Measurements from ENCODE around the gene ASTN2. TPM values are rescaled to one million over a fixed set of nuclear protein-coding genes. Genes with fewer than 3 reads are reported as not detected.
A peak's percentile ranks its signal among the peaks of the same experiment; 100 is the strongest.

The ASTN2 gene
- total and polyA plus RNA-seq, 2 donors: 3.1 to 10.2 TPM

GRCh38 chr9:116877072-116877471 lies 537.8 kb downstream of the ASTN2 start:
- Histone ChIP-seq H3K4me3 (ENCODE audit: low read depth, low read length) (no peak overlapping the region), H3K4me1 (ENCODE audit: insufficient read depth) (no peaks in the 10 kb centered on the region), H3K36me3 (ENCODE audit: insufficient read depth) (no peaks in the 10 kb centered on the region), H3K27ac (ENCODE audit: low read depth) (no peak overlapping the region)
- WGBS: 80% methylated on average over 3 of the region's 3 CpGs
- DNase-seq (ENCODE audit: extremely low spot score): no peak

DNA sequence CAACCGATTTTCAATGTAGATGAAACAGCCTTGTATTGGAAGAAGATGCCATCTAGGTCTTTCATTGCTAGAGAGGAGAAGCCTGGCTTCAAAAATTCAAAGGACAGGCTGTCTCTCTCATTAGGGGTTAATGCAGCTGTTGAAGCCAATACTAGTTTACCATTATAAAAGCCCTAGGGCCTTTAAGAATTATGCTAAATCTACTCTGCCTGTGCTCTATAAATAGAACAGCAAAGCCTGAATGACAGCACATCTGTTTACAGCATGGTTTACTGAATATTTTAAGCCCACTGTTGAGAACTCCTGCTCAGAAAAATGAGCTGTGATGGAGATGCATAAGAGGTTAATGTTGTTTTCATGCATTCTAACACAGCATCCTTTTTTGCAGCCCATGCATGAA lies 539.3 kb downstream of the ASTN2 start:
- Histone ChIP-seq H3K4me1 (ENCODE audit: insufficient read depth) (no peaks in the 10 kb centered on the region), H3K27ac (ENCODE audit: low read depth) (no peak overlapping the region), H3K4me3 (ENCODE audit: low read depth, low read length) (no peak overlapping the region), H3K36me3 (ENCODE audit: insufficient read depth) (no peaks in the 10 kb centered on the region)
- no peak for DNase-seq (ENCODE audit: extremely low spot score)
- WGBS: 68% methylated on average over 1 of the region's 1 CpG

DNA sequence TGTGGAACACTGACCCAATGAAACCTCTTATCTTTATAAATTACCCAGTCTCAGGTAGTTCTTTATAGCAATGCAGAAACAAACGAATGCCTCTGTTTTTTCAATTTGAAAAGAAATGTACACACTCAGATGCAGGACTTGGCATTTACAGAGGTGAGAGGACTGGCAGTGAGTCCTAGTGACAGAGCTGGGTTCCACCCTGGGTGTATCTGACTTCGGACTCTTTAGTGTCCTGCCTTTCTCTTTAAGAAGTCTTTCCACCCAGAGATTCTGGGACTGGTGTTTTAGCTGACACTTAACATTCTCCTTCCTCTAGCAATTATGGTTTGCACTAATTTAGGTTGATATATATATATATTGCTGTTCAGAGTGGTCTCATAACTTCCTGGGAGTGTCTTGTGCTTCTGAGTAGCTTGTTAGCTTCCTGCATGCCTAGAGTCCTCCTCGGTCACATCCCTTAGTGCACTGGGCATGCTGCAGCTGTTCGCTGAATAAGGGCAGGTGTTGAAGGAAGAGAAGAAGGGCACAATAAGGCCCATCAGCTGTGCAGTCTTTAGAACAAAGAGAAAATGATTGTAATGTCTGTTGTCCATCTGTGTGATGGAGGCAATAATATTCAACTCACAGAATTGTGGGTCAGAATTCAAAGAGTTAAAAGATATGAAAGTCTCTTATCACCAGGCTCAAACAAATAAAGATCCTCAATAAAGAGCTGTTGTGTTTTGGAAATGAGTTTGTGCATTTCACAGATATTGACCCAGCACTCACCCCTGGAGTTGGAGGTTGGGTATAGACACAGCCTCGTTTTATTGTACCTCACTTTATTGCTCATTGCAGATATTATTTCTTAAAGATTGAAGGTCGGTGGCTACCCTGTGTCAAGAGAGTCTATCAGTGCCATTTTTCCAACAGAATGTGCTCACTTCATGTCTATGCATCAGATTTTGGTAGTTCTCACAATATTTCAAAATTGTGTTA lies 540.6 kb downstream of the ASTN2 start:
- Histone ChIP-seq H3K4me3 (ENCODE audit: low read depth, low read length) (no peak overlapping the region), H3K36me3 (ENCODE audit: insufficient read depth) (no peaks in the 10 kb centered on the region), H3K27ac (ENCODE audit: low read depth) (no peak overlapping the region), H3K4me1 (ENCODE audit: insufficient read depth) (no peaks in the 10 kb centered on the region)
- WGBS: 68% methylated on average over 6 of the region's 6 CpGs
- no peak for DNase-seq (ENCODE audit: extremely low spot score)

DNA sequence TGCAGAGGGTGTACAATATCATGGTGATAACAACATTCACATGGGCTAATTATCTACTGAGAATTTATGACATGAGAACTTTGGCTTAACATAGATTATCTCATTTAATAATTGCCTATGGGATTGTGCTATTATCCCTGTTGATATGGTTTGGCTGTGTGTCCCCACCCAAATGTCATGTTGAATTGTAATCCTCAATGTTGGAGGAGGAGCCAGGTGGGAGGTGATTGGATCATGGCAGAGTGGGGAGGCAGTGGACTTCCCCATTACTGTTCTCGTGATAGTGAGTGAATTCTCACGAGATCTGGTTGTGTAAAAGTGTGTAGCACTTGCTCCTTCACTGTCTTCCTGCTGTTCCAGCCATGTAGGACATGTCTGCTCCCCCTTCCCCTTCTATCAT lies 541.4 kb downstream of the ASTN2 start:
- H3K36me3 ChIP-seq (ENCODE audit: insufficient read depth): no peaks in the 10 kb centered on the region
- no peak for DNase-seq (ENCODE audit: extremely low spot score)
- H3K27ac ChIP-seq (ENCODE audit: low read depth): no peak overlapping the region
- WGBS: 67% methylated on average over 2 of the region's 2 CpGs
- no peak overlapping the region for H3K4me3 ChIP-seq (ENCODE audit: low read depth, low read length)
- no peaks in the 10 kb centered on the region for H3K4me1 ChIP-seq (ENCODE audit: insufficient read depth)

DNA sequence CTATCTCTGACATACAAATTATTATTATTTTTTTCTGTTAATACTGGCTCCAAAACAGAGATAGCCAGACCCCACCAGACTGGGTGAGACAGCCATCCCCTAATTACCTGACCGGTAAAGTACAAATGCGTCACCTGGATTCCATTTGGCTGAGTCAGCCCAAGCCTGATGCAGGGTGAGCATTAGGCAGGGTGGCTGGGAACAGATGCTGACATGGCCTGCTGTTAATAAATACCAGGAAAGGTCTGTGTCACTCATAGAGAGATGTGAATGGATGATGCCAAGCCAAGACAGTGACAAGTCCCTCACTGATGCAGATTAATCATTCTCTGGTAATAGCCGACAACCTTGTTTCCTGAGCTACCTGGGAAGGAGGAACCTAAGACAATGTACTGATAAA lies 544.3 kb downstream of the ASTN2 start:
- Histone ChIP-seq H3K36me3 (ENCODE audit: insufficient read depth) (no peaks in the 10 kb centered on the region), H3K4me3 (ENCODE audit: low read depth, low read length) (no peak overlapping the region), H3K27ac (ENCODE audit: low read depth) (no peak overlapping the region), H3K4me1 (ENCODE audit: insufficient read depth) (no peaks in the 10 kb centered on the region)
- WGBS: 74% methylated on average over 3 of the region's 3 CpGs
- peak; percentile 14 for DNase-seq (ENCODE audit: extremely low spot score)

GRCh38 chr9:116868201-116868600 lies 546.7 kb downstream of the ASTN2 start:
- Histone ChIP-seq H3K27ac (ENCODE audit: low read depth) (no peak overlapping the region), H3K36me3 (ENCODE audit: insufficient read depth) (no peaks in the 10 kb centered on the region), H3K4me1 (ENCODE audit: insufficient read depth) (no peaks in the 10 kb centered on the region), H3K4me3 (ENCODE audit: low read depth, low read length) (no peak overlapping the region)
- no peak for DNase-seq (ENCODE audit: extremely low spot score)
- 60% methylated on average over 3 of the region's 3 CpGs for WGBS

DNA sequence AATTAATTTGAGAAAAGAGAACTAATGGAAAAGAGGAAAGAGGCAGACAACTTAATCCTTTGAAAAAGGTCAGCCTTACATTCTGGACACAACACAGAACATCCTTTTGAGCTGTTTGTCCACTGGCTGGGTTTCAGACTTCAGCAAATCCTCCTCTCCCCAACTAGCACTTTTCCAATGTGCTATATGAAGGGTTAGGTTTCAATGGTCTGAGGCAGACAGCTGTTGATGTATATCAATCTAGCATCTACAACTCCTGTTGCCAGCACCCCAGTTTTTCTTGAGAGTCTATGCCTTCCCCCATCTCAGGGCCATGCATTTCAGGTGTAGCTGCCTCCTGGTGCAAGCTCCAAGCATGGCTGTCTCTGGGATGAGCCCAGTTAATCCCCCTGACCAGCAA lies 553.5 kb downstream of the ASTN2 start:
- H3K36me3 ChIP-seq (ENCODE audit: insufficient read depth): no peaks in the 10 kb centered on the region

DNA sequence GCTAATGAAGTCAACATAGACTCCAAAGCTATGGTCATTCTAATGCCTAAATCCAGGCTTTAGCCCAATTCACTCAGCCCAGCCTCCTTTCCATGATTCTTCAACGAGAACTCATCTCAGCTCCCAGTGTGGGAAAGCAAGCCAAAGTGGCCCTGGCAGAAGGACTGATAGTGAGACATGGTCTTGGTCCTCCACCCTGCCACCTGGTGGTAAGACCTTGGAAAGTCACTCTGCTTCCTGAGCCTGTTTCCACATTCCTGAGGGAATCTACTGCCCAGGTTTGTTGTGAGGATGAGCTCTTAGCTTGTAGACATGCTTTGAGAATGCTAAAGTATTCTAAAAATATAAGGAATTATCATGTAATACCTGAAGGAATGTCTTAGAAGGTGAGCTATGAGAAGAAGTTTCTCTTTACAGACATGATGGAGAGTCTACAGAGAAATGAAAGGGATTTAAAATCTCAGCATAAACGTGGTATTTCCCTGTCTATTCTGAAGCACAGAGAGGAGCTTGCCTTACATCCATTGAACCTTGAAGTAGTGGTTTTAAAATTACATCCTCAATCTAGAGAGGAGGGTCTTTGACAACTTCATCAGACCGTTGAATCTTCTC lies 554.2 kb downstream of the ASTN2 start:
- no peak for DNase-seq (ENCODE audit: extremely low spot score)
- Histone ChIP-seq H3K27ac (ENCODE audit: low read depth) (no peak overlapping the region), H3K4me1 (ENCODE audit: insufficient read depth) (peaks cover 1% of the 10 kb centered on the region), H3K4me3 (ENCODE audit: low read depth, low read length) (no peak overlapping the region), H3K36me3 (ENCODE audit: insufficient read depth) (no peaks in the 10 kb centered on the region)
- WGBS: 38% methylated on average over 3 of the region's 3 CpGs

More for the DNA sequence above, 553.5 kb downstream of the ASTN2 start:
- peaks cover 1% of the 10 kb centered on the region for H3K4me1 ChIP-seq (ENCODE audit: insufficient read depth)
- H3K27ac ChIP-seq (ENCODE audit: low read depth): no peak overlapping the region
- H3K4me3 ChIP-seq (ENCODE audit: low read depth, low read length): no peak overlapping the region
- no peak for DNase-seq (ENCODE audit: extremely low spot score)

DNA sequence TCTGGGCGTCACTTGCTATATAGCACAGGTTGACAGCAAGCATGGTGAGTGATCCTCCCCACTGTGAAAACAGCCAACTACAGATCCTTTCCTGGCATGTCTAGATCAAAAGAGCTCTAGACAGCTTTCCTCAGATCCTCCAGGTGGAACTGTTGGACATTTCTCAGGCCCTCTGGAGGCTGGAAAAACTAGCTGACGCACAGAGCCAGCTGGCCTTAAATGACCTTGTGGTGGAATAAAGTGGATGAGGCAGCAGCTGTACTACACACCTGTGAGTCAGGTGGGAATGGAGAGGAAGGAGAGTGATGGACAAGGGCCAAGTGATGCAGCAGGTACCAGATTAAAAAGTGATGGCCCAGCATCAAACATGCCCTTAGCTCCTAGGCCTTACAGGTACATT lies 555.1 kb downstream of the ASTN2 start:
- H3K27ac ChIP-seq (ENCODE audit: low read depth): no peak overlapping the region
- peaks cover 1% of the 10 kb centered on the region for H3K4me1 ChIP-seq (ENCODE audit: insufficient read depth)
- no peak for DNase-seq (ENCODE audit: extremely low spot score)
- H3K36me3 ChIP-seq (ENCODE audit: insufficient read depth): no peaks in the 10 kb centered on the region
- H3K4me3 ChIP-seq (ENCODE audit: low read depth, low read length): no peak overlapping the region
- 92% methylated on average over 2 of the region's 2 CpGs for WGBS

DNA sequence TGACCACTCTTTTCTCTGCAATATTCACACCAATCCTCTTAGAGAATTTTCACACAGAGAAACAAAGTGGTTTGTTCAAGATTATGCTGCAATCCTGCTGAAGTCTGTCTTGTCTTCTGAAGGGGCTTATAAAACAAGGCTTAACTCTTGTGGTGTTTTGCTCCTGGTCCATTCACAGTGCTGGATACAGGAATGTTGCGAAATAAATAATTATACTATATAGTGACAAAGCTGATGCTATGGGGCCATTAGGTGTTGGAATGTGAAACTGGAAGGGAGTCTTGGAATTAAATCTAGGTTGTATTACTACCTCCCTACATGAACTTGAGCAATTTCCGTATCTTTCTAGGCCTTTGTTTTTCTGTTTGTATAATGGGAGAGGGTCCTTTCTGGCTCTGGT lies 557.5 kb downstream of the ASTN2 start:
- 93% methylated on average over 2 of the region's 2 CpGs for WGBS
- no peak for DNase-seq (ENCODE audit: extremely low spot score)
- no peak overlapping the region for H3K4me3 ChIP-seq (ENCODE audit: low read depth, low read length)
- no peaks in the 10 kb centered on the region for H3K36me3 ChIP-seq (ENCODE audit: insufficient read depth)
- H3K27ac ChIP-seq (ENCODE audit: low read depth): no peak overlapping the region
- H3K4me1 ChIP-seq (ENCODE audit: insufficient read depth): peaks cover 1% of the 10 kb centered on the region

DNA sequence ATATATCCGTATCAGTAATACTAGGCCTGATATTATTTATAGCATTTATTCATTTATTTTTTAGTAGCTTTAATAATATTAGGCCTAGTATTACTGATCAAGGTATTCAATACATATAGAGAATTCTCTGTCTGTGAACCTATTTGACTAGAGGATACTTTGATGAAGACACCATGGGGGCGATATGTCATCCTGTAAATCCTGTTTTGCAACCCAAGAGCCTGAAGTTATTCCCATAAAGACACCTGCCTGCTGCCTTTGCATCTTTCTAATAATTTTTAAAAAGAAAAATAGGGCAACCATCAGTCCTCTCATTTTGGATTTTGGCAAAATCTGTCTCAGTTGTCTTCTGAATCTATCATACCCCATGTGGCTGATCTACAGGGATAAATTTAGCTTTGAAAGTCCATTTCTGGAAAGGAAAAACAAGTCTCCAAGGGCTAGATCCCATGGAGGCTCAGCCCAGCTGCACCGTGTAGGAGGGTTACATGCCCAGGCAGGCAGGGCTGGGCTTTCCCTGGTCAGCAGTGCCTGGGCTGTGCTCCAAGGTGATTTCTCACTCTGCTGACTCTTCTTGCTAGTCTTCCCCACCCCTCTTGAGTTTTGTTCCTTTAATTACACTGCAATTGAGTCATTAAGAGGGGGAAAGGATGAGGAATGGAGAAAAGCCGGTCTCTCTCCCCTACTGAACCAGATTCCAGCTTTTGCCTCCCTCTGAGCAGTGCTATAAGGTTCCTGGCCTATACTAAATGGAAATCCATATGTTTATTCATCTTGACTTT lies 558.8 kb downstream of the ASTN2 start:
- H3K4me1 ChIP-seq (ENCODE audit: insufficient read depth): peaks cover 1% of the 10 kb centered on the region
- no peaks in the 10 kb centered on the region for H3K36me3 ChIP-seq (ENCODE audit: insufficient read depth)
- no peak overlapping the region for H3K4me3 ChIP-seq (ENCODE audit: low read depth, low read length)
- 49% methylated on average over 4 of the region's 4 CpGs for WGBS
- H3K27ac ChIP-seq (ENCODE audit: low read depth): no peak overlapping the region
- DNase-seq (ENCODE audit: extremely low spot score): peak; percentile 18

DNA sequence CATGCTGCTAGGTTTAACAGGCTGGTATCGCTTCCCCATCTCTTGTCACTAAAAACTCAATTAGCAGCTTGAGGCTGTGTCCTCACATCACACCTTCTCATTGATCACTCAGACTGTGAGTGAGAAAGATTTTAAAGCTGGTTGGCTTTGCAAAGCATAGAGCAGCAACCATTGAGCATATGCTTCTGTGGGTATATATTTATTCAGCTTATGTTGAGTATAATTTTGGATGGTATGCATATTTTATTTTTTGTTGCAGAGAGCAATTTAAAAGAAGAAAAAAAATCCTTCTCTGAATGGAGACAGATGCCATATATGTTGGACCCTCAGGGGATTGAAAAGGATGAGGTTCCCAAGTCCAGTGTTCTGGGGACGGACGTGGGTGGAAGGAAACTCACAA lies 565.1 kb downstream of the ASTN2 start:
- 86% methylated on average over 3 of the region's 3 CpGs for WGBS
- H3K36me3 ChIP-seq (ENCODE audit: insufficient read depth): no peaks in the 10 kb centered on the region
- no peaks in the 10 kb centered on the region for H3K4me1 ChIP-seq (ENCODE audit: insufficient read depth)
- DNase-seq (ENCODE audit: extremely low spot score): no peak
- no peak overlapping the region for H3K27ac ChIP-seq (ENCODE audit: low read depth)
- no peak overlapping the region for H3K4me3 ChIP-seq (ENCODE audit: low read depth, low read length)

DNA sequence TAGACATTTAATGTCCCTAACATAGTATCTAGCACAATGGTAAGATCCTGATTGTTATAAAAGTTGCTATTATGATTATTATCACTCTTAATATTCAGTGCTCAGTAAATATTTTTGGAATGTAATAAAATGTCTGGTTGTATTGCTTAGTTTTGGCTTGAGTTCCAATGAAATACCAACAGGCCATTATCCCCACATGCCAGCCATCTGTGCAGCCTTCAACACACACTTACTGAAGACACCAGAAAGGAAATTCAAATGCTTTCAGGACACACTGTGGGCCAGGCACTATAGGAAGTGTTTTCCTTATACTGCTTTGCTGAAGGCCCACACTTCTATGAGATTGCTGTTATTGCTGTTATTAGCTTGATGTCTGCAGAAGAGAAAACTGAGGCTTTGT lies 570.2 kb downstream of the ASTN2 start:
- Histone ChIP-seq H3K27ac (ENCODE audit: low read depth) (no peak overlapping the region), H3K36me3 (ENCODE audit: insufficient read depth) (no peaks in the 10 kb centered on the region), H3K4me3 (ENCODE audit: low read depth, low read length) (no peak overlapping the region), H3K4me1 (ENCODE audit: insufficient read depth) (no peaks in the 10 kb centered on the region)
- no peak for DNase-seq (ENCODE audit: extremely low spot score)

Measured in urinary bladder (tissue), 4 donors.